HEK293T (cell line): ENCODE measurements around the gene KLHDC7B.

Experiments
- CTCF ChIA-PET: fragments of 350-600 bp; formaldehyde crosslinking; extraction: SDS; loops from one replicate; lab custom pipeline; 2021; ENCODE audit warnings: antibody characterized with exemption, inconsistent platforms; lab: Yijun Ruan, JAX
- POLR2A ChIA-PET: fragments of 350-600 bp; formaldehyde crosslinking; extraction: SDS; loops from one replicate; lab custom pipeline; 2020; ENCODE audit warnings: antibody characterized with exemption, inconsistent platforms; lab: Yijun Ruan, JAX
- DNase-seq: peaks from one replicate; pipeline ENCODE4 v3.0.0; 2012; ENCODE audit warnings: mixed read lengths; ENCODE audit errors: extremely low spot score
- ARNT ChIP-seq: fragments of 450-650 bp; IDR thresholded peaks from 2 replicates; pipeline ENCODE4 v1.6.1; 2017; ENCODE audit warnings: mild to moderate bottlenecking
- BHLHE40 ChIP-seq: fragments of 450-650 bp; IDR thresholded peaks from 2 replicates; pipeline ENCODE4 v1.6.1; 2016; ENCODE audit warnings: mild to moderate bottlenecking, moderate library complexity, borderline replicate concordance
- CTBP1 ChIP-seq: fragments of 450-650 bp; IDR thresholded peaks from 2 replicates; pipeline ENCODE4 v1.6.1; 2016; ENCODE audit warnings: borderline replicate concordance
- ELF4 ChIP-seq: fragments of 450-650 bp; IDR thresholded peaks from 2 replicates; pipeline ENCODE4 v1.6.1; 2017; ENCODE audit warnings: antibody characterized with exemption
- FOXA1 ChIP-seq: fragments of 450-650 bp; IDR thresholded peaks from 2 replicates; pipeline ENCODE4 v1.6.1; 2016; ENCODE audit warnings: mild to moderate bottlenecking
- FOXK2 ChIP-seq: fragments of 450-650 bp; IDR thresholded peaks from 2 replicates; pipeline ENCODE4 v1.6.1; 2016; ENCODE audit warnings: mild to moderate bottlenecking
- FOXM1 ChIP-seq: fragments of 450-650 bp; IDR thresholded peaks from 2 replicates; pipeline ENCODE4 v1.6.1; 2017; ENCODE audit warnings: mild to moderate bottlenecking, borderline replicate concordance
- HDGF ChIP-seq: fragments of 450-650 bp; IDR thresholded peaks from 2 replicates; pipeline ENCODE4 v1.6.1; 2017; ENCODE audit warnings: antibody characterized with exemption, borderline replicate concordance
- L3MBTL2 ChIP-seq: fragments of 450-650 bp; conservative IDR thresholded peaks from 2 replicates; pipeline ENCODE4 v1.6.1; 2016; ENCODE audit warnings: mild to moderate bottlenecking
- LEF1 ChIP-seq: fragments of 450-650 bp; IDR thresholded peaks from 2 replicates; pipeline ENCODE4 v1.6.1; 2017; ENCODE audit warnings: mild to moderate bottlenecking, borderline replicate concordance
- NFRKB ChIP-seq: fragments of 450-650 bp; IDR thresholded peaks from 2 replicates; pipeline ENCODE4 v1.6.1; 2016; ENCODE audit warnings: mild to moderate bottlenecking, moderate library complexity
- SP1 ChIP-seq: fragments of 450-650 bp; IDR thresholded peaks from 2 replicates; pipeline ENCODE4 v1.6.1; 2017
- SUZ12 ChIP-seq: fragments of 450-650 bp; IDR thresholded peaks from 2 replicates; pipeline ENCODE4 v1.6.1; 2016; ENCODE audit warnings: mild to moderate bottlenecking
- TARDBP ChIP-seq: fragments of 450-650 bp; IDR thresholded peaks from 2 replicates; pipeline ENCODE4 v1.6.1; 2016
- ZNF384 ChIP-seq: fragments of 450-650 bp; IDR thresholded peaks from 2 replicates; pipeline ENCODE4 v1.6.1; 2016
- TF ChIP-seq, protein P1 (sequence below): fragments of 450-650 bp; IDR thresholded peaks from 2 replicates; pipeline ENCODE4 v1.6.1; 2016

The KLHDC7B gene

GRCh38 chr22:50545522-50546325 is at the start of gene KLHDC7B:
Gene KLHDC7B, plus strand, starts transcription at chr22:50545899. Its CDS starts 345 bp downstream, at chr22:50546244.
- no peak for DNase-seq
- POLR2A ChIA-PET, result interaction anchor here (0.8 to 1.9 kb wide), 3 partner anchors 17 to 38 kb away, joined by 3 to 13 read pairs (median 3); partner anchors contain the start of genes LMF2, NCAPH2, SCO2 and SYCE3
- TF ChIP-seq SP1 (no peak), BHLHE40 (no peak), FOXM1 (no peak), TARDBP (no peak), ELF4 (no peak), ZNF384 (no peak), FOXA1 (no peak), NFRKB (no peak), CTBP1 (no peak), FOXK2 (no peak), L3MBTL2 (no peak), LEF1 (no peak), HDGF (no peak), SUZ12 (no peak), ARNT (no peak)
- TF ChIP-seq, protein P1, sequence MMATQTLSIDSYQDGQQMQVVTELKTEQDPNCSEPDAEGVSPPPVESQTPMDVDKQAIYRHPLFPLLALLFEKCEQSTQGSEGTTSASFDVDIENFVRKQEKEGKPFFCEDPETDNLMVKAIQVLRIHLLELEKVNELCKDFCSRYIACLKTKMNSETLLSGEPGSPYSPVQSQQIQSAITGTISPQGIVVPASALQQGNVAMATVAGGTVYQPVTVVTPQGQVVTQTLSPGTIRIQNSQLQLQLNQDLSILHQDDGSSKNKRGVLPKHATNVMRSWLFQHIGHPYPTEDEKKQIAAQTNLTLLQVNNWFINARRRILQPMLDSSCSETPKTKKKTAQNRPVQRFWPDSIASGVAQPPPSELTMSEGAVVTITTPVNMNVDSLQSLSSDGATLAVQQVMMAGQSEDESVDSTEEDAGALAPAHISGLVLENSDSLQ, result no peak
- CTCF ChIA-PET, result interaction anchor here (1.1 to 1.9 kb wide), 4 partner anchors 9 to 20 kb away, joined by 4 to 12 read pairs (median 8); partner anchors contain the start of genes SCO2 and SYCE3

DNA sequence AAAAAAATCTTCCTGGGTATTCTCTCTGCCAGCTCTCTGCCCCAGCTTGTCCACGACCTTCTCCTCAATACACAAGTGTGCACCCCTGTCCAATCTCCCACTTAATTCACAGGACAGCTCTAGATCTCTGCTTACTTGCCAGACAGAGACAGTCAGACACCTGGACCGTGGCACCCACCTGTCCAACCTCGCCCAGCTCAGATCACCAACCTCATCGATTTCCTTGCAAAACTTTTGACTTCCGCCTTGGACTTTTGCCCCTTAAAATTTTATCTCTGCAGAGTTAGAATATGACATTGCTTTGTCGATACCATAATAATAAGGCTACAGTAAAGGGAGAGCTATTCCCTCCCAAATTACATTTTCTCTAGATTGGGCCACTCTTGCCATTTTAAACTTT is 48.6 kb upstream of the KLHDC7B start:
- ChIA-PET POLR2A (interaction anchor here (0.8 to 2.0 kb wide), 3 partner anchors 11 to 28 kb away, joined by 3 to 19 read pairs (median 5); partner anchors contain the start of genes LMF2, NCAPH2 and SCO2), CTCF (interaction anchor here (0.5 to 1.8 kb wide), 5 partner anchors 25 to 276 kb away, joined by 3 to 12 read pairs (median 9); partner anchors contain the start of gene SCO2)
- DNase-seq, result no peak
- TF ChIP-seq ELF4 (no peak), ARNT (no peak), ZNF384 (no peak), SUZ12 (no peak), L3MBTL2 (no peak), FOXM1 (no peak), FOXK2 (no peak), NFRKB (no peak), CTBP1 (no peak), LEF1 (no peak)

DNA sequence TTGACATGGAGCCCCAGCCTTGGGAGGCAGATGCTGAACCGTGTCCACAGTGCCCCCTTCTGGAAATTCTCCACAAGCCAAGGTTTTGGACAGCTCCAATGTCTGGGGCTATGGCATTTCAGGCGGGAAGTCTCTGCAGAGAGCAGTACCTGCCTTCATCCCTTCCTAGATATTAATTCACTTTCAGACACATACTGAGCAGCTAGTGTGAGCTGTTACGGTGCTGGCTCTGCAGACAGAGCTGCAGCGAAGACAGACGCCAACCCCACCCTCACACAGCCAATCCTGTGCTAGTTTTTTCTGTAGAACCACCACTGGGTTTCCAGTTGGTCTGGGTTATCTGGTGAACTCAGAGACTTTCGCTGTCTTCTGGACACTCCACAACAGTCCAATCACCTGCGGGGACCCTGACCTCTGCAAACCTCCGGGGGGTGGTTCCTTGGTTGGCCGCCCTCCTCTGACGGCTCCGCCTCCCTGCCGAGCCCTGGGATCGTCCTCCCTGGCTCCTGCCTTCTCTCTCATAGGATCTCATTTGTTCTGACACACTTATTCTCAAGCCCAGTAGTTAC is 47.3 kb upstream of the KLHDC7B start:
- CTCF ChIA-PET, result interaction anchor here (0.8 to 1.8 kb wide), 8 partner anchors 8 to 256 kb away, joined by 3 to 12 read pairs (median 4); partner anchors contain the start of genes LMF2, MIOX and NCAPH2
- peak; percentile 77 for DNase-seq
- TF ChIP-seq HDGF, result no peak
- TF ChIP-seq FOXA1, result no peak
- no peak for TF ChIP-seq SP1
- no peak for TF ChIP-seq LEF1
- TF ChIP-seq FOXM1, result no peak
- no peak for TF ChIP-seq ARNT
- no peak for TF ChIP-seq ELF4
- no peak for TF ChIP-seq L3MBTL2
- TF ChIP-seq BHLHE40, result no peak
- TF ChIP-seq ZNF384, result no peak
- TF ChIP-seq SUZ12, result no peak
- TF ChIP-seq, protein P1, result no peak
- no peak for TF ChIP-seq CTBP1
- TF ChIP-seq TARDBP, result no peak
- no peak for TF ChIP-seq FOXK2
- POLR2A ChIA-PET, result interaction anchor here (0.9 to 2.0 kb wide), 5 partner anchors 9 to 27 kb away, joined by 4 to 19 read pairs (median 4); partner anchors contain the start of genes LMF2, NCAPH2 and SCO2

GRCh38 chr22:50500452-50500851 is 45.2 kb upstream of the KLHDC7B start:
- TF ChIP-seq FOXK2 (no peak), ELF4 (no peak), L3MBTL2 (no peak)
- POLR2A ChIA-PET, result interaction anchor here (2.8 kb wide), 1 partner anchor 25 kb away, joined by 9 read pairs; the partner anchor contains the start of gene SCO2
- DNase-seq, result no peak
- CTCF ChIA-PET, result no interaction called here

- ChIA-PET POLR2A (interaction anchor here (2.8 kb wide), 1 partner anchor 24 kb away, joined by 9 read pairs; the partner anchor contains the start of gene SCO2), CTCF (no interaction called here)
- DNase-seq, result no peak
- TF ChIP-seq FOXA1 (no peak), HDGF (no peak), FOXK2 (no peak), TARDBP (no peak), SP1 (no peak), BHLHE40 (no peak), ZNF384 (no peak), CTBP1 (no peak), NFRKB (no peak), SUZ12 (no peak), FOXM1 (no peak), LEF1 (no peak), L3MBTL2 (no peak)
- TF ChIP-seq, protein P1, result no peak
Measured at GRCh38 chr22:50502096-50502495, 43.6 kb upstream of the KLHDC7B start.
